Pancreas (tissue), 10 donors: Measurements from ENCODE around the gene ELAC1. TPM values are rescaled to one million over a fixed set of nuclear protein-coding genes. Genes with fewer than 3 reads are reported as not detected.

Experiments
- ATAC-seq, 4 donors: fragments of 200-7000 bp; cut with Tn5 transposase; one replicate each; pipeline versions ENCODE4 v1.8.0 to v1.9.1; 2020; ENCODE audit warnings: mild to moderate bottlenecking in 4 of 4, moderate library complexity in 4 of 4
- DNase-seq, 6 donors: peaks; one replicate each; pipeline ENCODE4 v3.0.0-alpha.2; 2020
- FAIRE-seq: peaks from 2 replicates; lab custom pipeline; 2012; peaks lifted over from hg19 to GRCh38; lab: Jason Lieb, UNC
- H3K27ac ChIP-seq, 4 donors: fragments of 200-600 bp; sonication (generic); 1 replicate in 3 of 4; 2 replicates in 1 of 4; pipeline versions ENCODE4 v1.5.0 to v1.8.0; 2020
- H3K27me3 ChIP-seq, 4 donors: fragments of 200-600 bp; one replicate each; pipeline ENCODE4 v1.8.0; 2021
- H3K36me3 ChIP-seq, 3 donors: fragments of 200-600 bp; sonication (generic) in 1 of 3; one replicate each; pipeline versions ENCODE4 v1.5.0 to v1.8.0; 2020 to 2021
- H3K4me1 ChIP-seq, 3 donors: fragments of 200-600 bp; one replicate each; pipeline ENCODE4 v1.8.0; 2021
- H3K4me3 ChIP-seq, 4 donors: fragments of 200-600 bp; sonication (generic) in 2 of 4; one replicate each; pipeline versions ENCODE4 v1.5.0 to v1.8.0; 2020 to 2021
- H3K9me3 ChIP-seq, 4 donors: fragments of 200-600 bp; one replicate each; pipeline ENCODE4 v1.8.0; 2021
- WGBS, 2 donors: extraction: QIAGEN DNeasy Blood & Tissue Kit; methylation state at CpG; one replicate each; pipeline ENCODE4 v1.1.7; 2013; 5-methylcytosine and 5-hydroxymethylcytosine counted together
- intact Hi-C, 3 donors: fragments of 100-400 bp; cut with DNase I; formaldehyde crosslinking; loops; one replicate each; pipeline versions ENCODE4 v1.11.1 to v1.14.2; 2022
- polyA plus RNA-seq, 2 donors: library from polyadenylated mRNA; stranded (reverse); fragments of 200-250 nt; gene quantifications; one replicate each; pipeline ENCODE4 v1.2.3, GENCODE V29; 2013
- total RNA-seq, 6 donors: library from RNA; stranded (reverse); fragmentation: NEBNext Ultra II Directional in 4 of 6; extraction: Animal tissue kit (Norgen Biotek cat#: 25700) in 4 of 6; gene quantifications; one replicate each; pipeline versions ENCODE4 v1.2.1 to v1.2.4, GENCODE V29; 2021 to 2023
- TF ChIP-seq, protein P1 (sequence below), 4 donors: fragments of 200-600 bp; sonication (generic) in 3 of 4; IDR thresholded peaks; one replicate each; pipeline versions ENCODE4 v1.5.0 to v1.8.0; 2021; ENCODE audit warnings: antibody characterized with exemption in 4 of 4
- donor health status: healthy with polysubstance abuse.
- donor health status: DM: no; HTN: no; CAD: no; lungs with moderate emphysema.
- donor health status: DM: no; HTN: no; CAD: no.
- donor health status: control.
- donor health status: control.
- donor health status: Bipolar disorder and iron deficiency.
- donor health status: DM: yes; HTN: yes; CAD: no.
- donor health status: DM: no; HTN: no; CAD: no.
- donor health status: DM: no; HTN: no; CAD: no.
- donor health status: DM: yes; HTN: yes; CAD: no.

The ELAC1 gene
- total and polyA plus RNA-seq, 8 donors = 4.9 to 9.7 (median 5.9) TPM

DNA sequence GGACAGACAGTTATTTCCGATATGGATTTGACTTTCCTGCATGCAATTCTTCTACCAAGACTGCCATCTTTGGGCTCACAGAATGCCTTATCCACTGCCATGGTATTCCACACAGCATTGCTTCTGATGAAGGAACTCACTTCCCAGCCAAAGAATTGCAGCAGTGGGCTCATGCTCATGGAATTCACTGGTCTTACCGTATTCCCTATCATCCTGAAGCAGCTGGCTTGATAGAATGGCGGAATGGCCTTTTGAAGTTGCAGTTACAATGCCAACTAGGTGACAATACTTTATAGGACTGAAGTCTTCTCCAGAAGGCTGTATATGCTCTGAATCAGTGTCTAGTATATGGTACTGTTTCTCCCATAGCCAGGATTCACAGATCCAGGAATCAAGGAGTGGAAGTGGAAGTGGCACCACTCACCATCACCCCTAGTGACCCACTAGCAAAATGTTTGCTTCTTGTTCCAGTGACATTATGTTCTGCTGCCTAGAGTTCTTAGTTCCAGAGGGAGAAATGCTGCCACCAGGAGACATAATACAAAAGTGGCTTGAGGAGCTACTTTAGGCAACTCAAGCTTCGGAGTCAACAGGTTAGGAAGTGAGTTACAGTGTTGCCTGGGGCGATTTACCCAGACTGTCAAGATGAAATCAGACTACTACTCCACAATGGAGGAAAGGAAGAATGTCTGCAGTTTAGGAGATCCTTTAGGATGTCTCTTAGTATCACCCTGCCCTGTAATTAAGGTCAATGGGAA, 38.4 kb downstream of the ELAC1 start:
- intact Hi-C loops = no loop called here
- FAIRE-seq (no peak), ATAC-seq (no peak), DNase-seq (no peak)
- Histone ChIP-seq H3K4me1 (no peaks in the 10 kb centered on the region), H3K27ac (no peak overlapping the region), H3K4me3 (no peak overlapping the region), H3K27me3 (no peaks in the 10 kb centered on the region), H3K36me3 (no peaks in the 10 kb centered on the region), H3K9me3 (no peaks in the 10 kb centered on the region)
- 88 to 93% methylated on average over 5 of the region's 5 CpGs for WGBS, 2 donors
- TF ChIP-seq, protein P1, sequence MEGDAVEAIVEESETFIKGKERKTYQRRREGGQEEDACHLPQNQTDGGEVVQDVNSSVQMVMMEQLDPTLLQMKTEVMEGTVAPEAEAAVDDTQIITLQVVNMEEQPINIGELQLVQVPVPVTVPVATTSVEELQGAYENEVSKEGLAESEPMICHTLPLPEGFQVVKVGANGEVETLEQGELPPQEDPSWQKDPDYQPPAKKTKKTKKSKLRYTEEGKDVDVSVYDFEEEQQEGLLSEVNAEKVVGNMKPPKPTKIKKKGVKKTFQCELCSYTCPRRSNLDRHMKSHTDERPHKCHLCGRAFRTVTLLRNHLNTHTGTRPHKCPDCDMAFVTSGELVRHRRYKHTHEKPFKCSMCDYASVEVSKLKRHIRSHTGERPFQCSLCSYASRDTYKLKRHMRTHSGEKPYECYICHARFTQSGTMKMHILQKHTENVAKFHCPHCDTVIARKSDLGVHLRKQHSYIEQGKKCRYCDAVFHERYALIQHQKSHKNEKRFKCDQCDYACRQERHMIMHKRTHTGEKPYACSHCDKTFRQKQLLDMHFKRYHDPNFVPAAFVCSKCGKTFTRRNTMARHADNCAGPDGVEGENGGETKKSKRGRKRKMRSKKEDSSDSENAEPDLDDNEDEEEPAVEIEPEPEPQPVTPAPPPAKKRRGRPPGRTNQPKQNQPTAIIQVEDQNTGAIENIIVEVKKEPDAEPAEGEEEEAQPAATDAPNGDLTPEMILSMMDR (IDR thresholded peaks at IDR 0.05) = no peak

DNA sequence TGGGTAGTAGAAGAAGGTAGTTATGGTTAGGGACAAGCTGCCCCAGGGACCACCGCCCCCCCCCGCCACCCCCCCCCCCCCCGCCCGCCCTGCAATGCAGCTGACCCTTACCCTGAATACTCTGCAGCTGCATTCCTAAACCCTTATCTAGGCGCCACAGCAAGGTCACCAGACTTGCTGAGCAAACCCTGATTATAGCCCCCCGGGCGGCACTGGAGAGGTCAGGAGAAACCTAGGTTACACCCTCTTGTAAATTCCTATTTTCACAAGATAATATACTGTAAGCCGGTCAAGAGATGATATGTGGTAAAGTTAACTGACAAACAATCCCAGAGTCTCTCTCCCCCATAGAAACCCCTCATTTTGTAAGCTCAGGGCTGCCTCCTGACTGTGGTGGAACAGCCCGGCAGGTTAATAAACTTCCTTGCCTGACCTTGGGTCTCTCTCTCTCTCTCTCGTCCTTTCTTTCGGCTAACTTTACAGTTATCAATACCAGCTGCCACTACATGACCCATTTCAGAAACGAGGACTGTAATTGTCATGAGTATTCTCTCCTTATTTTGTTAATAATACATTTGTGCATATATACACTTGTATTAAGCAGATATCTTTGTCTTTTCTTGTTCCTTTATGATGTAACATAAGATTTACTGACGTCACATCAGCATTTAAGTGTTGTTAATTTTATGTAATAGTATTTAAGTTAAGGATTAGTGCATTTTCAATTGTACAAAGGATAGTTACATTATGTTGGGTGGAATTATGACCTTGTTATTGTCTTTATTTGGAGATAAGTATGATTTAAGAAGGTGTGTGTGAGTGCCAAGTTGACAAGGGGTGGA, 39.3 kb downstream of the ELAC1 start:
- FAIRE-seq (no peak), ATAC-seq (no peak), DNase-seq (no peak)
- Histone ChIP-seq H3K27ac (no peak overlapping the region), H3K9me3 (no peaks in the 10 kb centered on the region), H3K4me3 (no peak overlapping the region), H3K36me3 (no peaks in the 10 kb centered on the region), H3K27me3 (no peaks in the 10 kb centered on the region), H3K4me1 (no peaks in the 10 kb centered on the region)
- intact Hi-C loops = no loop called here
- WGBS, 2 donors = 40% methylated on average over 9 to 12 of the region's 13 CpGs
- TF ChIP-seq, protein P1 (IDR thresholded peaks at IDR 0.05) = no peak

DNA sequence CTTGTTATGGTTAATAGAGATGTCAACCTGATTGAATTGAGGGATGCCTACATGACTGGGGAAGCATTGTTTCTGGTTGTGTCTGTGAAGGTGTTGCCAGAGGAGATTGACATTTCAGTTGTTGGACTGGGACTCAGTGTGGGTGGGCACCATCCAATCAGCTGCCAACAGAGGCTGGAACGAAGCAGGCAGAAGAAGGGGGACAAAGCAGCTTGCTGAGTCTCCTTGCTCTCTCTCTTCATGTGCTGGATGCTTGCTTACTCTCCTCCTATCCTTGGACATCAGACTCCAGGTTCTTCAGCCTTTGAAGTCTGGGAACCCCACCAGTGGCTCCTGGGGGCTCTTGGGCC, 39.9 kb downstream of the ELAC1 start:
- intact Hi-C loops = no loop called here
- Histone ChIP-seq H3K9me3 (no peaks in the 10 kb centered on the region), H3K4me3 (no peak overlapping the region), H3K4me1 (no peaks in the 10 kb centered on the region), H3K27me3 (no peaks in the 10 kb centered on the region), H3K36me3 (no peaks in the 10 kb centered on the region), H3K27ac (no peak overlapping the region)
- TF ChIP-seq, protein P1 (IDR thresholded peaks at IDR 0.05) = no peak
- no peak for DNase-seq
- no peak for FAIRE-seq
- 96 to 100% methylated on average over 1 of the region's 1 CpG for WGBS, 2 donors
- no peak for ATAC-seq

DNA sequence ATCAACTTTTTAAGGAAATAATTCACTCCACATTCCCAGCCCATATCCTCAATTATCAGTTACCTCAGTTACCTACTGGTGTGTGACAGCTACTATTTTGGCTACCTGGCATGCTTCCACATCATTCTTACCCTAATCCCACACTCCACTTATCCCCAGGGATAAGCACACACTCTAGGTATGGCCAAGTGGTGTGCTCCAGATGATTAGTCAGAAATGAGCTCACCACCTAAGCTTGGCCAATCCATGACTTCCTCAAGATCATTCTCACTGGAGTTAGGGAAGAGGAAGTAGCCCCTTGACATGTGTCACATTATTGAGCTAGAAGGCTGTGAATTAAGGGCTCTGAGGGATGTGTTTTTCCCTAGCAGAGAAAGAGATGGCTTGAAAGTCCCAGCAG, 41.2 kb downstream of the ELAC1 start:
- Histone ChIP-seq H3K27ac (no peak overlapping the region), H3K4me3 (no peak overlapping the region), H3K9me3 (no peaks in the 10 kb centered on the region), H3K36me3 (no peaks in the 10 kb centered on the region), H3K4me1 (no peaks in the 10 kb centered on the region), H3K27me3 (no peaks in the 10 kb centered on the region)
- DNase-seq (no peak), FAIRE-seq (no peak), ATAC-seq (peak in 3 of 4 donors; percentile 25 to 47 (median 27))
- intact Hi-C loops = no loop called here
- TF ChIP-seq, protein P1 (IDR thresholded peaks at IDR 0.05) = no peak

DNA sequence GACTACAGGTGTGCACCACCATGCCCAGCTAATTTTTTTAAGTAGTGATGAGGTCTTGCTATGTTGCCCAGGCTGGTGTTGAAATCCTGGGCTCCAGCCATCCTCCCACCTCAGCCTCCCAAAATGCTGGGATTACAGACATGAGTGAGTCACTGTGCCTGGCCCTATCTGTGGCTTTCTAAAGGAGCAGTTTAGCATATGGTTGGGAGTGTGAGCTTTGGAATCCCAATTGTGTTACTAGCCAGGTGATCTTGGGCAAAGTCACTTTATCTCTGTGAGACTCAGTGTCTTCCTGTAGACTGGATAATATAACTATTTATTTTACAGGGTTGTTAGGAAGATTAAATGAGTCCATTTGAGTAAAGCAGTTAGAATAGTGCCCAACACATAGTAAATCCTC, 42.4 kb downstream of the ELAC1 start:
- no peak for ATAC-seq

More for the DNA sequence above, 42.4 kb downstream of the ELAC1 start:
- Histone ChIP-seq H3K27me3 (no peaks in the 10 kb centered on the region), H3K4me3 (no peak overlapping the region), H3K4me1 (no peaks in the 10 kb centered on the region), H3K9me3 (no peaks in the 10 kb centered on the region), H3K36me3 (no peaks in the 10 kb centered on the region), H3K27ac (no peak overlapping the region)
- no peak for DNase-seq
- TF ChIP-seq, protein P1 (IDR thresholded peaks at IDR 0.05) = no peak
- no peak for FAIRE-seq
- intact Hi-C loops = no loop called here
